ENCODE results near the gene HSPA14. TPM values are rescaled to one million over a fixed set of nuclear protein-coding genes. Genes with fewer than 3 reads are reported as not detected.
"Not testable (repeated sequence)": the region's sequence is repeated elsewhere in the genome, so short reads cannot be mapped to it uniquely, and the experiment has no call there.

HSPA14 gene
- total and polyA plus RNA-seq, 5 donors from 2014 or later = 16.0 to 26.7 (median 22.6) TPM

DNA sequence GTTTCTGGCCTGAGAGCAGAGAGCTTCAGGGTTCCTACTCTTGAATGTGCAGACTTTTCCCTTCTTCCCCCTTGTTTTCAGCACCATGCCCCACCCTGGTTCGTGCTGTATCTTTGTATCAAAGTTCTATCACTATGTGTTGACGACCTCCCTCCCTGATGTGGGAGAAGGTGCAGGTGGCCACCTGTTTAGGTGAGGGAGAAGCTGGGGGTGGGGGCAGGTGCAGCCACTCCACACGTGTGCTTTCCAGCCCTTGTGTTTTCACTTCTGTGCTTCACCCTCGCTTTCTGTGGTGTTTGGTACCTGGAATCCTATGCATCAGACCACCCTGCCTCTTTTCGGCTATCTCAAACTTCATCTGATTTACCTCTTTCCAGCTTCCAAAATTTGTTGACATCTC lies 20.9 kb downstream of the HSPA14 start:
- no peak overlapping the region for H3K27ac ChIP-seq (ENCODE audit: insufficient read depth, low read length, poor library complexity, severe bottlenecking)
- no peak for DNase-seq
- Mint-ChIP-seq H3K9me3 (no peaks in the 10 kb centered on the region), H3K36me3 (peaks cover 37% of the 10 kb centered on the region), H3K27ac (no peak overlapping the region), H3K27me3 (no peaks in the 10 kb centered on the region), H3K4me3 (no peak overlapping the region), H3K4me1 (peaks cover 0 to 9% (median 4%) of the 10 kb centered on the region in 4 donors)
- no peak for ATAC-seq (ENCODE audit: low read depth in 2 of 2)
- H3K27me3 ChIP-seq (ENCODE audit: control insufficient read depth, insufficient read depth, low read length) = no peaks in the 10 kb centered on the region
- H3K4me3 ChIP-seq (ENCODE audit: low read depth, low read length) = no peak overlapping the region
- H3K36me3 ChIP-seq (ENCODE audit: control insufficient read depth, insufficient read depth, low read length) = peaks cover 57% of the 10 kb centered on the region
- no peaks in the 10 kb centered on the region for H3K4me1 ChIP-seq (ENCODE audit: control insufficient read depth, insufficient read depth, low read length, poor library complexity, severe bottlenecking)
- H3K9me3 ChIP-seq (ENCODE audit: control insufficient read depth in 2 of 2, low read length in 2 of 2) = no peaks in the 10 kb centered on the region

DNA sequence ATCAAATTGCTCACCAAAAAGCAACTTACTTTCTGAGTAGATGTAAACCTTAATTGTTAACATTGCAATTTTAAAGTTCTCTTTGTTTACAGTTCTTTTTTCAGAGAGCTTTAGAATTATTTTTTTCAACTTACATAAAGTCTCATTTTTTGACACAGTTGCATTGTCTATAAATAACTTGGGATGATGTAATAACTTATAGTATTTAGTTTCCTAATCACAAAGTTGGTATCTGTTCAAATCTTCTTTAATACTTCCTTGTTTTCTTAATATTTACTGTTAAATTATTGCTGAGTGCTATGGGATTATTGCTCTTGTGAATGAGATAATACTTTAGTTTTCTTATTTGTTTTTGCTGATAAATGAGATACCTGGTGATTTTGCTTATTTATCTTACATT lies 21.7 kb downstream of the HSPA14 start:
- Mint-ChIP-seq H3K27ac (no peak overlapping the region), H3K4me3 (no peak overlapping the region), H3K4me1 (peaks cover 0 to 9% (median 4%) of the 10 kb centered on the region in 4 donors), H3K27me3 (no peaks in the 10 kb centered on the region), H3K9me3 (no peaks in the 10 kb centered on the region), H3K36me3 (peaks cover 31% of the 10 kb centered on the region)
- Histone ChIP-seq H3K4me3 (ENCODE audit: low read depth, low read length) (no peak overlapping the region), H3K9me3 (ENCODE audit: control insufficient read depth in 2 of 2, low read length in 2 of 2) (no peaks in the 10 kb centered on the region), H3K4me1 (ENCODE audit: control insufficient read depth, insufficient read depth, low read length, poor library complexity, severe bottlenecking) (no peaks in the 10 kb centered on the region), H3K27ac (ENCODE audit: insufficient read depth, low read length, poor library complexity, severe bottlenecking) (no peak overlapping the region), H3K36me3 (ENCODE audit: control insufficient read depth, insufficient read depth, low read length) (peaks cover 52% of the 10 kb centered on the region), H3K27me3 (ENCODE audit: control insufficient read depth, insufficient read depth, low read length) (no peaks in the 10 kb centered on the region)
- no peak for DNase-seq
- no peak for ATAC-seq (ENCODE audit: low read depth in 2 of 2)

DNA sequence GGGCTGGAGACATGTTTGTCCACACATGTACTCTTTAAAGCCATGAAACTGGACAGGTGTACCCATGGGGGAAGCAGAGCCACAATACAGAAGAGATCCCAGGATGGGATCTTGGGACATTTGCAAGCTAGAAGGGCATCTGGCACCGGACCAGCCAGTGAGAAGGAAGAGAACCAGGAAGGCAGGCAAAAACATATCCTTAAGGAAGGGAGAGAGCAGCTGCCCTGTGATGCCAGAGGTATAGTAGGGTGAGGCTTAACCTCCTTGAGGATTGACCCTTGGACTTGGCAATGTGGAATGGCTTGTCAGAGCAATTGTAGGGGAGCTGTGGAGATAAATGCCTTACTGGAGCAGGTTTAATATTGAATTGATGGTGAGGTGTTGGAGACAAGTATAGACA lies 22.7 kb downstream of the HSPA14 start:
- Histone ChIP-seq H3K4me3 (ENCODE audit: low read depth, low read length) (no peak overlapping the region), H3K4me1 (ENCODE audit: control insufficient read depth, insufficient read depth, low read length, poor library complexity, severe bottlenecking) (no peaks in the 10 kb centered on the region), H3K36me3 (ENCODE audit: control insufficient read depth, insufficient read depth, low read length) (peaks cover 44% of the 10 kb centered on the region), H3K27ac (ENCODE audit: insufficient read depth, low read length, poor library complexity, severe bottlenecking) (no peak overlapping the region), H3K27me3 (ENCODE audit: control insufficient read depth, insufficient read depth, low read length) (no peaks in the 10 kb centered on the region), H3K9me3 (ENCODE audit: control insufficient read depth in 2 of 2, low read length in 2 of 2) (no peaks in the 10 kb centered on the region)
- peak overlapping the region; percentile 13 to 69 (median 58) for H3K27ac Mint-ChIP-seq
- no peak for DNase-seq
- peaks cover 0 to 9% (median 5%) of the 10 kb centered on the region in 4 donors for H3K4me1 Mint-ChIP-seq
- H3K27me3 Mint-ChIP-seq = no peaks in the 10 kb centered on the region
- no peaks in the 10 kb centered on the region for H3K9me3 Mint-ChIP-seq
- no peak overlapping the region for H3K4me3 Mint-ChIP-seq
- no peak for ATAC-seq (ENCODE audit: low read depth in 2 of 2)
- H3K36me3 Mint-ChIP-seq = peaks cover 33% of the 10 kb centered on the region

DNA sequence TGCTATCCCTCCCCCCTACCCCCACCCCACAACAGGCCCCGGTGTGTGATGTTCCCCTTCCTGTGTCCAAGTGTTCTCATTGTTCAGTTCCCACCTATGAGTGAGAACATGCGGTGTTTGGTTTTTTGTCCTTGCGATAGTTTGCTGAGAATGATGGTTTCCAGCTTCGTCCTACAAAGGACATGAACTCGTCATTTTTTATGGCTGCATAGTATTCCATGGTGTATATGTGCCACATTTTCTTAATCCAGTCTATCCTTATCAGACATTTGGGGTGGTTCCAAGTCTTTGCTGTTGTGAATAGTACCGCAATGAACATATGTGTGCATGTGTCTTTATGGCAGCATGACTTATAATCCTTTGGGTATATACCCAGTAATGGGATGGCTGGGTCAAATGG lies 26.4 kb downstream of the HSPA14 start:
- peaks cover 39% of the 10 kb centered on the region for H3K36me3 ChIP-seq (ENCODE audit: control insufficient read depth, insufficient read depth, low read length)
- not testable (repeated sequence) for H3K9me3 ChIP-seq (ENCODE audit: control insufficient read depth in 2 of 2, low read length in 2 of 2); H3K4me3 Mint-ChIP-seq; ATAC-seq (ENCODE audit: low read depth in 2 of 2); H3K27me3 Mint-ChIP-seq; H3K27ac Mint-ChIP-seq; H3K4me1 Mint-ChIP-seq; H3K4me1 ChIP-seq (ENCODE audit: control insufficient read depth, insufficient read depth, low read length, poor library complexity, severe bottlenecking); H3K9me3 Mint-ChIP-seq; H3K4me3 ChIP-seq (ENCODE audit: low read depth, low read length); H3K27ac ChIP-seq (ENCODE audit: insufficient read depth, low read length, poor library complexity, severe bottlenecking); DNase-seq; H3K27me3 ChIP-seq (ENCODE audit: control insufficient read depth, insufficient read depth, low read length)
- peaks cover 30% of the 10 kb centered on the region for H3K36me3 Mint-ChIP-seq

- H3K4me3 Mint-ChIP-seq; ATAC-seq (ENCODE audit: low read depth in 2 of 2): not testable (repeated sequence)
- peaks cover 34% of the 10 kb centered on the region for H3K36me3 Mint-ChIP-seq
Observed at GRCh38 chr10:14864871-14865270, 26.8 kb downstream of the HSPA14 start.

DNA sequence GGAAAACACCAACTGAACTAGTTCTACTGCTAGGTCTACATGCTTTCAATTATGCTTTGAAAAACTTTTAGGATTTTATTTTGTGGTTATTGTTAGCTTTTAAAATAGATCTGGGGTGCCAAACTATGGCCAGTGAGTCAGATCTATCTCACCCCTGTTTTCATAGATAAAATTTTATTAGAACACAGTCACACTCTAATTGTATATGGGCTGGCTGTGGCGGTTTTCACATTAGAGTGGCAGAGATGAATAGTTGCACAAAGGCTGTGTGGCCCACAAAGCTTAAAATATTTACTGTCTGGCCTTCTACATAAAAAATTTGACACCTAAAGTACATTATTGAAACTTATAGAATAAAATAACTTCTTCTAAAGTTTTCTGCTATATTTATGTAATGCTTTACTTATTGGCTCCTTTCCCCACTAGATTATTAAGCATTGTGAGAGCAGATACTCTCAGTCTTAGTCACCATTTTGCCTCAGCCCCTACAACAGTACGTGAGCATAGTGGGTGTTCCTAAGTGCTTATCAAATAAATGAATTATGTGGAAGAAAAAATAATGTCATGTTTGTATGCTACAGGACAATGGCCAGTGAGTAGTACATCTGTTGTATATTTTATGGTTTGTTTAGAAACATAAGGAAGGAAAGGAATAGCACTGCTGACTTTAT lies 35.1 kb downstream of the HSPA14 start:
- Histone ChIP-seq H3K4me3 (ENCODE audit: low read depth, low read length) (no peak overlapping the region), H3K36me3 (ENCODE audit: control insufficient read depth, insufficient read depth, low read length) (peaks cover 20% of the 10 kb centered on the region), H3K9me3 (ENCODE audit: control insufficient read depth in 2 of 2, low read length in 2 of 2) (no peaks in the 10 kb centered on the region), H3K4me1 (ENCODE audit: control insufficient read depth, insufficient read depth, low read length, poor library complexity, severe bottlenecking) (peaks cover 13% of the 10 kb centered on the region), H3K27me3 (ENCODE audit: control insufficient read depth, insufficient read depth, low read length) (no peaks in the 10 kb centered on the region), H3K27ac (ENCODE audit: insufficient read depth, low read length, poor library complexity, severe bottlenecking) (no peak overlapping the region)
- Mint-ChIP-seq H3K4me3 (peak overlapping the region in 1 of 4 donors; percentile 3), H3K9me3 (no peaks in the 10 kb centered on the region), H3K27me3 (no peaks in the 10 kb centered on the region), H3K4me1 (peaks cover 8 to 31% (median 19%) of the 10 kb centered on the region in 4 donors), H3K27ac (peak overlapping the region in 2 of 3 donors; percentile 32 to 44), H3K36me3 (peaks cover 8% of the 10 kb centered on the region)
- DNase-seq = peak in 1 of 3 donors; percentile 33
- no peak for ATAC-seq (ENCODE audit: low read depth in 2 of 2)

More at GRCh38 chr10:14864871-14865270, 26.8 kb downstream of the HSPA14 start:
- H3K27me3 Mint-ChIP-seq; H3K9me3 Mint-ChIP-seq; H3K4me1 ChIP-seq (ENCODE audit: control insufficient read depth, insufficient read depth, low read length, poor library complexity, severe bottlenecking); H3K9me3 ChIP-seq (ENCODE audit: control insufficient read depth in 2 of 2, low read length in 2 of 2); DNase-seq; H3K4me3 ChIP-seq (ENCODE audit: low read depth, low read length); H3K4me1 Mint-ChIP-seq; H3K27ac Mint-ChIP-seq; H3K27ac ChIP-seq (ENCODE audit: insufficient read depth, low read length, poor library complexity, severe bottlenecking); H3K27me3 ChIP-seq (ENCODE audit: control insufficient read depth, insufficient read depth, low read length): not testable (repeated sequence)
- H3K36me3 ChIP-seq (ENCODE audit: control insufficient read depth, insufficient read depth, low read length) = peaks cover 43% of the 10 kb centered on the region

- no peaks in the 10 kb centered on the region for H3K27me3 ChIP-seq (ENCODE audit: control insufficient read depth, insufficient read depth, low read length)
- H3K36me3 ChIP-seq (ENCODE audit: control insufficient read depth, insufficient read depth, low read length) = peaks cover 3% of the 10 kb centered on the region
- ATAC-seq (ENCODE audit: low read depth in 2 of 2) (no peak), DNase-seq (no peak)
- Mint-ChIP-seq H3K4me1 (peaks cover 8 to 45% (median 29%) of the 10 kb centered on the region in 4 donors), H3K36me3 (no peaks in the 10 kb centered on the region), H3K27me3 (no peaks in the 10 kb centered on the region), H3K27ac (peak overlapping the region in 2 of 3 donors; percentile 23 to 93), H3K4me3 (peak overlapping the region in 3 of 4 donors; percentile 6 to 92 (median 41)), H3K9me3 (no peaks in the 10 kb centered on the region)
- peaks cover 28% of the 10 kb centered on the region for H3K4me1 ChIP-seq (ENCODE audit: control insufficient read depth, insufficient read depth, low read length, poor library complexity, severe bottlenecking)
- H3K4me3 ChIP-seq (ENCODE audit: low read depth, low read length) = no peak overlapping the region
- H3K27ac ChIP-seq (ENCODE audit: insufficient read depth, low read length, poor library complexity, severe bottlenecking) = no peak overlapping the region
- no peaks in the 10 kb centered on the region for H3K9me3 ChIP-seq (ENCODE audit: control insufficient read depth in 2 of 2, low read length in 2 of 2)
Observed at GRCh38 chr10:14875941-14876340, 37.8 kb downstream of the HSPA14 start.

DNA sequence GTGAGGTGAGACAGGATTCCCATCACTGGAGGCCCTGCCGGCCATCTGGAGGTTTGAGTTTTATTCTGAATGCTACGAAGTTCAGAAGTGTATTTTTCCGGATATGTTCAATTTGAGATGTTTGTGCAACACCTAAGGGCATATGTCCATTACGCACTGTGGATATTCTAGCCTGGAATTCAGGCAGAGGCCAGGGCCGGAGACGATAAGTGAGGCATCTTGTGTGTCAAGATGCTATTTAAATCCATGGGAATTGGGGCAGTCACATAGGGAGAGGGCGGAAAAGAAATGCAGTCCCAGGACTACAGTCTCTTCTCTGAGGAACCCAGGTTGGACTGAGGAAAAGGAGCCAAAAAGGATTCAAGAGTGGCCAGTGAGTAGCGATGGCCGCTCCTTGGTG lies 38.7 kb downstream of the HSPA14 start:
- H3K9me3 ChIP-seq (ENCODE audit: control insufficient read depth in 2 of 2, low read length in 2 of 2) = no peaks in the 10 kb centered on the region
- DNase-seq (no peak), ATAC-seq (ENCODE audit: low read depth in 2 of 2) (no peak)
- Mint-ChIP-seq H3K4me1 (peaks cover 8 to 40% (median 29%) of the 10 kb centered on the region in 4 donors), H3K36me3 (no peaks in the 10 kb centered on the region), H3K4me3 (peak overlapping the region; percentile 73 to 97 (median 93)), H3K27me3 (no peaks in the 10 kb centered on the region), H3K9me3 (no peaks in the 10 kb centered on the region), H3K27ac (peak overlapping the region; percentile 23 to 93 (median 69))
- H3K27ac ChIP-seq (ENCODE audit: insufficient read depth, low read length, poor library complexity, severe bottlenecking) = no peak overlapping the region
- no peak overlapping the region for H3K4me3 ChIP-seq (ENCODE audit: low read depth, low read length)
- H3K36me3 ChIP-seq (ENCODE audit: control insufficient read depth, insufficient read depth, low read length) = no peaks in the 10 kb centered on the region
- peaks cover 28% of the 10 kb centered on the region for H3K4me1 ChIP-seq (ENCODE audit: control insufficient read depth, insufficient read depth, low read length, poor library complexity, severe bottlenecking)
- H3K27me3 ChIP-seq (ENCODE audit: control insufficient read depth, insufficient read depth, low read length) = no peaks in the 10 kb centered on the region

All from CD4-positive, CD25-positive, alpha-beta regulatory T cell (primary cell).